ENCODE data around the gene TCIRG1.
"Not testable (repeated sequence)": the region's sequence is repeated elsewhere in the genome, so short reads cannot be mapped to it uniquely, and the experiment has no call there.

DNA sequence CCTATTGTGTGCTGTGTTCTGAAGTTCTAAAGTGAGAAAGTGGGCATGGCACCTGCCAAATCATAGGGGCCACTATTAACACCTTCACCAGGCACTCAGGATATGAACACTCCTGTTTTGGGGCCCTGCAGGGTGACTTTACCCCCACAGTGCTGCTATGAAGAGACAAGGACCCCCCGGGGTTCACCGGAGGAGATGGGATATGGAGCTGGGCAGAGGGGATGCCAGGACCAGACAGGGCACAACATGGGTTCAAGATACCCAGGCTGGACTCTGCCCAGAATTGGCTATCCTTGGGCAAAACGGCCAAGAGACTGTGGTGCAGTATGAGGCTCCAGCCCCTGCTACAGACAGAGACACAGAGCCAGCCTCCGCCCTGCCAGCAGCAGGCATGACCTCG lies 44.4 kb upstream of the TCIRG1 start:
- TF ChIP-seq, protein P1, sequence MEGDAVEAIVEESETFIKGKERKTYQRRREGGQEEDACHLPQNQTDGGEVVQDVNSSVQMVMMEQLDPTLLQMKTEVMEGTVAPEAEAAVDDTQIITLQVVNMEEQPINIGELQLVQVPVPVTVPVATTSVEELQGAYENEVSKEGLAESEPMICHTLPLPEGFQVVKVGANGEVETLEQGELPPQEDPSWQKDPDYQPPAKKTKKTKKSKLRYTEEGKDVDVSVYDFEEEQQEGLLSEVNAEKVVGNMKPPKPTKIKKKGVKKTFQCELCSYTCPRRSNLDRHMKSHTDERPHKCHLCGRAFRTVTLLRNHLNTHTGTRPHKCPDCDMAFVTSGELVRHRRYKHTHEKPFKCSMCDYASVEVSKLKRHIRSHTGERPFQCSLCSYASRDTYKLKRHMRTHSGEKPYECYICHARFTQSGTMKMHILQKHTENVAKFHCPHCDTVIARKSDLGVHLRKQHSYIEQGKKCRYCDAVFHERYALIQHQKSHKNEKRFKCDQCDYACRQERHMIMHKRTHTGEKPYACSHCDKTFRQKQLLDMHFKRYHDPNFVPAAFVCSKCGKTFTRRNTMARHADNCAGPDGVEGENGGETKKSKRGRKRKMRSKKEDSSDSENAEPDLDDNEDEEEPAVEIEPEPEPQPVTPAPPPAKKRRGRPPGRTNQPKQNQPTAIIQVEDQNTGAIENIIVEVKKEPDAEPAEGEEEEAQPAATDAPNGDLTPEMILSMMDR (IDR thresholded peaks at IDR 0.05) = not testable (repeated sequence)
- TF ChIP-seq, protein P2, sequence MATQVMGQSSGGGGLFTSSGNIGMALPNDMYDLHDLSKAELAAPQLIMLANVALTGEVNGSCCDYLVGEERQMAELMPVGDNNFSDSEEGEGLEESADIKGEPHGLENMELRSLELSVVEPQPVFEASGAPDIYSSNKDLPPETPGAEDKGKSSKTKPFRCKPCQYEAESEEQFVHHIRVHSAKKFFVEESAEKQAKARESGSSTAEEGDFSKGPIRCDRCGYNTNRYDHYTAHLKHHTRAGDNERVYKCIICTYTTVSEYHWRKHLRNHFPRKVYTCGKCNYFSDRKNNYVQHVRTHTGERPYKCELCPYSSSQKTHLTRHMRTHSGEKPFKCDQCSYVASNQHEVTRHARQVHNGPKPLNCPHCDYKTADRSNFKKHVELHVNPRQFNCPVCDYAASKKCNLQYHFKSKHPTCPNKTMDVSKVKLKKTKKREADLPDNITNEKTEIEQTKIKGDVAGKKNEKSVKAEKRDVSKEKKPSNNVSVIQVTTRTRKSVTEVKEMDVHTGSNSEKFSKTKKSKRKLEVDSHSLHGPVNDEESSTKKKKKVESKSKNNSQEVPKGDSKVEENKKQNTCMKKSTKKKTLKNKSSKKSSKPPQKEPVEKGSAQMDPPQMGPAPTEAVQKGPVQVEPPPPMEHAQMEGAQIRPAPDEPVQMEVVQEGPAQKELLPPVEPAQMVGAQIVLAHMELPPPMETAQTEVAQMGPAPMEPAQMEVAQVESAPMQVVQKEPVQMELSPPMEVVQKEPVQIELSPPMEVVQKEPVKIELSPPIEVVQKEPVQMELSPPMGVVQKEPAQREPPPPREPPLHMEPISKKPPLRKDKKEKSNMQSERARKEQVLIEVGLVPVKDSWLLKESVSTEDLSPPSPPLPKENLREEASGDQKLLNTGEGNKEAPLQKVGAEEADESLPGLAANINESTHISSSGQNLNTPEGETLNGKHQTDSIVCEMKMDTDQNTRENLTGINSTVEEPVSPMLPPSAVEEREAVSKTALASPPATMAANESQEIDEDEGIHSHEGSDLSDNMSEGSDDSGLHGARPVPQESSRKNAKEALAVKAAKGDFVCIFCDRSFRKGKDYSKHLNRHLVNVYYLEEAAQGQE (IDR thresholded peaks at IDR 0.05; ENCODE audit: insufficient read depth in 1 of 2, low read depth in 2 of 2, low read length in 1 of 2) = not testable (repeated sequence)
- TF ChIP-seq POLR2AphosphoS5 (IDR thresholded peaks at IDR 0.05; ENCODE audit: low read depth, low read length) = not testable (repeated sequence)

All from Panc1 (cell line).